ENCODE results near the gene PJA1. TPM values are rescaled to one million over a fixed set of nuclear protein-coding genes. Genes with fewer than 3 reads are reported as not detected.

PJA1 gene
- total RNA-seq, 1 experiment from 2014 or later: 13.4 TPM

- CTCF ChIA-PET: no interaction called here
- Histone ChIP-seq H3K4me3 (ENCODE audit: low read depth, low read length) (no peak overlapping the region), H3K27me3 (replicated peaks; ENCODE audit: control insufficient read depth, insufficient read depth, low read length) (no peaks in the 10 kb centered on the region), H3K36me3 (ENCODE audit: control insufficient read depth, insufficient read depth, low read length) (no peaks in the 10 kb centered on the region), H3K4me1 (no peaks in the 10 kb centered on the region), H3K9me3 (no peaks in the 10 kb centered on the region)
- no peak for TF ChIP-seq CTCF (IDR thresholded peaks at IDR 0.05; ENCODE audit: insufficient read depth in 1 of 2, low read depth in 1 of 2, low read length in 1 of 2, severe bottlenecking in 1 of 2, unreplicated experiment in 1 of 2)
- no peak for DNase-seq
- Mint-ChIP-seq H3K36me3 (ENCODE audit: insufficient read depth, unreplicated experiment) (no peaks in the 10 kb centered on the region), H3K4me3 (ENCODE audit: unreplicated experiment) (no peak overlapping the region), H3K9me3 (ENCODE audit: unreplicated experiment) (no peaks in the 10 kb centered on the region), H3K27me3 (ENCODE audit: insufficient read depth, unreplicated experiment) (no peaks in the 10 kb centered on the region), H3K4me1 (ENCODE audit: low read depth, unreplicated experiment) (peaks cover 7% of the 10 kb centered on the region), H3K27ac (ENCODE audit: unreplicated experiment) (no peak overlapping the region)
- POLR2A ChIA-PET: no interaction called here
- BruUV-seq (replicated peaks): no TSS peak
- intact Hi-C loops (cut with micrococcal nuclease; ENCODE audit: unreplicated experiment): no loop called here
Measured at GRCh38 chrX:69148946-69149345, 16.3 kb downstream of the PJA1 start.

- Mint-ChIP-seq H3K4me3 (ENCODE audit: unreplicated experiment) (no peak overlapping the region), H3K4me1 (ENCODE audit: low read depth, unreplicated experiment) (peaks cover 7% of the 10 kb centered on the region), H3K27me3 (ENCODE audit: insufficient read depth, unreplicated experiment) (no peaks in the 10 kb centered on the region), H3K9me3 (ENCODE audit: unreplicated experiment) (no peaks in the 10 kb centered on the region), H3K36me3 (ENCODE audit: insufficient read depth, unreplicated experiment) (no peaks in the 10 kb centered on the region), H3K27ac (ENCODE audit: unreplicated experiment) (no peak overlapping the region)
- Histone ChIP-seq H3K4me3 (ENCODE audit: low read depth, low read length) (no peak overlapping the region), H3K36me3 (ENCODE audit: control insufficient read depth, insufficient read depth, low read length) (no peaks in the 10 kb centered on the region), H3K4me1 (no peaks in the 10 kb centered on the region), H3K9me3 (no peaks in the 10 kb centered on the region), H3K27me3 (replicated peaks; ENCODE audit: control insufficient read depth, insufficient read depth, low read length) (no peaks in the 10 kb centered on the region)
- no peak for DNase-seq
- POLR2A ChIA-PET: no interaction called here
- no TSS peak for BruUV-seq (replicated peaks)
- no peak for TF ChIP-seq CTCF (IDR thresholded peaks at IDR 0.05; ENCODE audit: insufficient read depth in 1 of 2, low read depth in 1 of 2, low read length in 1 of 2, severe bottlenecking in 1 of 2, unreplicated experiment in 1 of 2)
- intact Hi-C loops (cut with micrococcal nuclease; ENCODE audit: unreplicated experiment): no loop called here
- CTCF ChIA-PET: no interaction called here
Measured at GRCh38 chrX:69146739-69147138, 18.5 kb downstream of the PJA1 start.

- Mint-ChIP-seq H3K27me3 (ENCODE audit: insufficient read depth, unreplicated experiment) (no peaks in the 10 kb centered on the region), H3K4me1 (ENCODE audit: low read depth, unreplicated experiment) (no peaks in the 10 kb centered on the region), H3K27ac (ENCODE audit: unreplicated experiment) (no peak overlapping the region), H3K4me3 (ENCODE audit: unreplicated experiment) (no peak overlapping the region), H3K36me3 (ENCODE audit: insufficient read depth, unreplicated experiment) (no peaks in the 10 kb centered on the region), H3K9me3 (ENCODE audit: unreplicated experiment) (no peaks in the 10 kb centered on the region)
- Histone ChIP-seq H3K4me1 (no peaks in the 10 kb centered on the region), H3K4me3 (ENCODE audit: low read depth, low read length) (no peak overlapping the region), H3K9me3 (no peaks in the 10 kb centered on the region), H3K27me3 (replicated peaks; ENCODE audit: control insufficient read depth, insufficient read depth, low read length) (no peaks in the 10 kb centered on the region), H3K36me3 (ENCODE audit: control insufficient read depth, insufficient read depth, low read length) (no peaks in the 10 kb centered on the region)
- ChIA-PET POLR2A (no interaction called here), CTCF (no interaction called here)
- intact Hi-C loops (cut with micrococcal nuclease; ENCODE audit: unreplicated experiment): no loop called here
- no peak for TF ChIP-seq CTCF (IDR thresholded peaks at IDR 0.05; ENCODE audit: insufficient read depth in 1 of 2, low read depth in 1 of 2, low read length in 1 of 2, severe bottlenecking in 1 of 2, unreplicated experiment in 1 of 2)
- no TSS peak for BruUV-seq (replicated peaks)
- no peak for DNase-seq
Measured at GRCh38 chrX:69145714-69146113, 19.5 kb downstream of the PJA1 start.

Measured in Caco-2 (cell line).